Ovary (tissue), 3 donors: ENCODE results near the gene BDH1.

Experiments used
- POLR2A ChIP-seq: fragments of 450-650 bp; IDR thresholded peaks from one replicate; pipeline ENCODE4 v1.6.1; 2017; ENCODE audit warnings: antibody characterized with exemption, mild to moderate bottlenecking, moderate library complexity
- TF ChIP-seq, protein P1 (sequence below), 3 donors: fragments of 450-650 bp in 2 of 3; fragments of 200-600 bp in 1 of 3; IDR thresholded peaks; one replicate each; pipeline versions ENCODE4 v1.5.1 to v1.8.0; 2016 to 2022; ENCODE audit warnings: antibody characterized with exemption in 3 of 3, mild to moderate bottlenecking in 1 of 3
- donor health status: DM: no; HTN: no; CAD: no.

DNA sequence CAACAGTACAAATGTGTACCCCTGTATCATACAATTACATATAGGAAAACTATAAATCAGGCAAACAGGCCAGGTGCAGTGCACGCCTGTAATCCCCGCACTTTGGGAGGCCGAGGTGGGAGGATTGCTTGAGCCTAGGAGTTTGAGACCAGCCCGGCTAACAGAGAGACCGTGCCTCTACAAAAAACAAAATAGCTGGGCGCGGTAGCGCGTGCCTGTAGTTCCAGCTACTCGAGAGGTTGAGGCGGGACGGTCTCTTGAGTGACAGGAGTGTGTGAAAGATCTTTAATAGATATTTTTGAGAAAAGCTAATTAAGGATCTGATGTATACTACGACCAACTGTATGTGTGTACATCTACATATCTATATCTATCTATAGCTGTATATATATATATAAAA, 33.8 kb upstream of the BDH1 start:
- TF ChIP-seq, protein P1, sequence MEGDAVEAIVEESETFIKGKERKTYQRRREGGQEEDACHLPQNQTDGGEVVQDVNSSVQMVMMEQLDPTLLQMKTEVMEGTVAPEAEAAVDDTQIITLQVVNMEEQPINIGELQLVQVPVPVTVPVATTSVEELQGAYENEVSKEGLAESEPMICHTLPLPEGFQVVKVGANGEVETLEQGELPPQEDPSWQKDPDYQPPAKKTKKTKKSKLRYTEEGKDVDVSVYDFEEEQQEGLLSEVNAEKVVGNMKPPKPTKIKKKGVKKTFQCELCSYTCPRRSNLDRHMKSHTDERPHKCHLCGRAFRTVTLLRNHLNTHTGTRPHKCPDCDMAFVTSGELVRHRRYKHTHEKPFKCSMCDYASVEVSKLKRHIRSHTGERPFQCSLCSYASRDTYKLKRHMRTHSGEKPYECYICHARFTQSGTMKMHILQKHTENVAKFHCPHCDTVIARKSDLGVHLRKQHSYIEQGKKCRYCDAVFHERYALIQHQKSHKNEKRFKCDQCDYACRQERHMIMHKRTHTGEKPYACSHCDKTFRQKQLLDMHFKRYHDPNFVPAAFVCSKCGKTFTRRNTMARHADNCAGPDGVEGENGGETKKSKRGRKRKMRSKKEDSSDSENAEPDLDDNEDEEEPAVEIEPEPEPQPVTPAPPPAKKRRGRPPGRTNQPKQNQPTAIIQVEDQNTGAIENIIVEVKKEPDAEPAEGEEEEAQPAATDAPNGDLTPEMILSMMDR (IDR thresholded peaks at IDR 0.05) = no peak
- no peak for TF ChIP-seq POLR2A
